Muscle of leg (tissue), 11 donors: ENCODE data around the gene MED16. TPM values are rescaled to one million over a fixed set of nuclear protein-coding genes. Genes with fewer than 3 reads are reported as not detected.

ENCODE experiments used
- DNase-seq: peaks from one replicate; pipeline ENCODE4 v3.0.0; 2013
- H3K27ac ChIP-seq: one replicate; pipeline ENCODE4 v1.5.1; 2013; ENCODE audit warnings: mild to moderate bottlenecking, low read length, control low read depth
- H3K27me3 ChIP-seq: one replicate; pipeline ENCODE4 v1.6.1; 2013; ENCODE audit warnings: low read length; ENCODE audit not compliant: control insufficient read depth, insufficient read depth
- H3K36me3 ChIP-seq: one replicate; pipeline ENCODE4 v1.6.1; 2013; ENCODE audit warnings: low read length; ENCODE audit not compliant: control insufficient read depth, insufficient read depth
- H3K4me1 ChIP-seq: one replicate; pipeline ENCODE4 v1.6.1; 2013; ENCODE audit warnings: low read length; ENCODE audit not compliant: control insufficient read depth, insufficient read depth
- H3K4me3 ChIP-seq: one replicate; pipeline ENCODE4 v1.5.1; 2013; ENCODE audit warnings: low read length, control low read depth
- H3K9me3 ChIP-seq: replicated peaks from 2 replicates; pipeline ENCODE4 v1.6.1; 2013; ENCODE audit warnings: low read depth, low read length; ENCODE audit not compliant: control insufficient read depth
- WGBS: methylation state at CpG from one replicate; pipeline ENCODE4 v1.1.5; 2013; ENCODE audit warnings: missing lambda C conversion rate; ENCODE audit not compliant: insufficient coverage; 5-methylcytosine and 5-hydroxymethylcytosine counted together
- polyA plus RNA-seq, 8 donors: library from polyadenylated mRNA; unstranded; fragments of 120-200 nt; gene quantifications; one replicate each; pipeline versions ENCODE4 v1.2.1 to v1.2.3, GENCODE V29; 2013; ENCODE audit warnings: inconsistent platforms in 1 of 8, low replicate concordance in 1 of 8; ENCODE audit not compliant: insufficient read length in 8 of 8, insufficient read depth in 1 of 8
- total RNA-seq: library from RNA; stranded (reverse); fragments of 120-200 nt; gene quantifications from one replicate; pipeline ENCODE4 v1.2.4, GENCODE V29; 2013

MED16 gene
- total and polyA plus RNA-seq, 9 donors, result 11.6 to 48.1 (median 37.7) TPM

DNA sequence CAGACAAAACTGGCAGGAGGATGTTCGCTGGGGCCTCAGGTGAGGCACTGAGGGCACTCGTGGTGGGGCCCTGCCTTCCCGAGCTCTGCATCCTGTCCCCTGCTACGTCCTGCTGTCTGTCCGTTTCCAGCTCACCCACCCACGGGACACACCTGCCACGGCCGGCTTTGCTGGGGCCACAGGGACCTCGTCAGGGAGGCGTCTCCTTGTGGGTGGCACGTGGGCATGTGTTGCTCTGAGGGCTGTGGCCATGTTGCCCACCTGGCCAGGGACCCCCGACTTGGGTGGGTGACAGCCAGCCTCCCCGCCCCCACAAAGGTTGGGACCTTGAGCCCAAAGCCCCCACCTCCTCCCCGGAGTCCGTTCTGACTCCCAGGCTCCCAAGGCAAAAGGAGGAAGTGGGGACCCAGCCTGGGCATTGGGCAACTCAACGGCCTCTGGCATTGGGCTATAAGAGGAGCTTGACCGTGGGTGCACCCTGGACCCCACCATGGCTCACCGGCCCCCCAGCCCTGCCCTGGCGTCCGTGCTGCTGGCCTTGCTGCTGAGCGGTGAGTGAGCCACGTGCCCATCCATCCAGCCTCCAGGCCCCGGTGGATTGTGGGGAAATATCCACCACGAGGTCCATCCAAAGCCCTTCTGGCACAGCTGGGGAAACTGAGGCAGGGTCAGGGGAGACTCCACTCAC is 52.3 kb downstream of the MED16 start, which contains the start of gene PRTN3:
PRTN3 (plus strand) TSS at position 481 of the 688 bp plus-strand sequence; CDS start at position 491, 10 bp downstream.
- WGBS, result 54% methylated on average over 19 of the region's 24 CpGs
- peaks cover 61% of the 10 kb centered on the region for H3K27me3 ChIP-seq
- H3K27ac ChIP-seq, result no peak within 1 kb of the TSS
- no peak within 1 kb of the TSS for H3K4me3 ChIP-seq
- no peak for DNase-seq
- no peaks in the 10 kb centered on the region for H3K9me3 ChIP-seq
- H3K36me3 ChIP-seq, result no peaks in the 10 kb centered on the region
- H3K4me1 ChIP-seq, result peaks cover 15% of the 10 kb centered on the region

DNA sequence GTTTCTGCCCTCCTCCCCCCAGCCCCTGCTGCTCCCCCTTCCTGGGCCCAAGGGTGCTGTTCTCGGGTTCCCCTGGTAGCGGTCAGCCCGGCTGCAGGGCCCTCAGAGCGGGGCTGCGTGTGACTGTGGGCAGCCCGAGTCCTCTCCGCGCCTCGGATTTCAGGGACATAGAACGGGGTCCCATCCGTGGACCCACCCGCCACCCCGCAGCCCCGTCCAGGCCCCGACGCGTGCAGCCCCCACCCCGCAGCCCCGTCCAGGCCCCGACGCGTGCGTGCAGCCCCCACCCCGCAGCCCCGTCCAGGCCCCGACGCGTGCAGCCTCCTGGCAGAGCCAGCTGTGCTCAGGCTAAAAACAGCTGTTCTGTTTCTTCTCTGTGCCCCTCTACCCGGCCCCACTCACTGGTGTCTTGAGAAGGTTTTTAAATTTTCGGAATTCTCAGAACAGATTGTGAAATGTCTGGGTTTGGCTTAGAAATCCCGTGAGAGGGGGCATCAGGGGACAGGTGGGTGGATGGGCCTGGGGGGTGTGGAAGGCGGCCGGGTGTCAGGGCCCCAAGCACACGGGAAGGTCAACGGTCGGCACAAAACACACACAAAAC is 57.7 kb downstream of the MED16 start:
- Histone ChIP-seq H3K9me3 (no peaks in the 10 kb centered on the region), H3K4me1 (peaks cover 8% of the 10 kb centered on the region), H3K27me3 (peaks cover 57% of the 10 kb centered on the region), H3K36me3 (no peaks in the 10 kb centered on the region), H3K4me3 (no peak overlapping the region), H3K27ac (no peak overlapping the region)
- 54% methylated on average over 29 of the region's 36 CpGs for WGBS
- peak; percentile 24 for DNase-seq

DNA sequence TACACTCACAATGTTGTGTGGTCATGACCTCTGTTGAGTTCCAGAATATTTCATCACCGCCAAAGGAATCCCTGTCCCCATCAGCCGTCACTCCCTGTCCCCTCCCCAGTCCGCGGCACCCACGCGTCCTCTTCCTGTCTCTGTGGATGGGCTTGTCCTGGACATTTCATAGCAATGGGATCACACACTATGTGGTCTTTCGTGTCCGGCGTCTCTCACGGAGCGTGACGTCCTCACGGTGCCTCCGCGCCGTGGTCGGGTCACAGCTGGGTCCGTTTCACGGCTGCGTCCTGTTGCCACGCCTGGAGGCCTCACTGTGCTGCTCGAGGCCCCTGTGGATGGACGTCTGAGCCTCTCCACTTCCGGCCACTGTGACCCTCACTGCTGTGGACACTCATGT is 58.8 kb downstream of the MED16 start:
- Histone ChIP-seq H3K9me3 (no peaks in the 10 kb centered on the region), H3K4me1 (peaks cover 3% of the 10 kb centered on the region), H3K27me3 (peaks cover 58% of the 10 kb centered on the region), H3K27ac (no peak overlapping the region), H3K36me3 (no peaks in the 10 kb centered on the region), H3K4me3 (no peak overlapping the region)
- WGBS, result 58% methylated on average over 19 of the region's 24 CpGs
- DNase-seq, result no peak

DNA sequence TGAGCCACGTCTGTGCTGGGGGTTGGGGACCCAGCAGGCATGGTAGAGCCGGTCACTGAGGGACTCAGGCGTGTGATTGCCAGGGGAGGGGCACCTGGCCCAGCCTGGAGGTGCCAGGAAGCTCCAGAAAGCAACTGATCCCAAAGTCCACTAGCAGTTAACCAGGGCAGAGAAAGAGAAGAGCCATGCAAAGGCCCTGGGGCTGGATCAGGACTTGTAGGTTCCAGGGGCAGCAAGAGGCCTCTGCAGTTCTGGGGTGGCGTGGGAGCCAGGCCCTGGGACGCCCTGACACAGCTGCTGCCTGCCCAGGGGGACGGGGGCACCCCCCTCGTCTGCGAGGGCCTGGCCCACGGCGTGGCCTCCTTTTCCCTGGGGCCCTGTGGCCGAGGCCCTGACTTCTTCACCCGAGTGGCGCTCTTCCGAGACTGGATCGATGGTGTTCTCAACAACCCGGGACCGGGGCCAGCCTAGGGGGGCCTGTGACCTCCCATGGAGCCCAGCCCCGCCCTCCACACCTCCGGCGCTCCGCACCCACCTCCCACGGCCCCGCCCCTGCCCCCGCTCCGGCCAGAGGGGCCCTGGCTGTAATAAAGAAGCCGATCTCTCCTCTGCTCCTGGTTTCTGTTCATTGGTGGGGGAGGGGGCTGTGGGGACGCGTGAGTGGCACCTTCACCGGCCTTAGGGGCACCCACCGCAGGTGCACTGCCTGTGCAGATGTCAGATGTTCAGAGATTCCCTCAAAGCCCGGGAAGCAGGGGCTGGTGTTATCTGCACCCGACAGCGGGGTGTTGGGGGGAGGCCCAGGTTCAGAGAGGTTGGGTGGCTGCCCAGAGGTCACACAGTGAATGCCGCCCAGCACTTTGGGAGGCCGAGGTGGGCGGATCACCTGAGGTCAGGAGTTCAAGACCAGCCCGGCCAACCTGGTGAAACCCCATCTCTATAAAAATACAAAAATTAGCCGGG is 61.3 kb downstream of the MED16 start:
- no peaks in the 10 kb centered on the region for H3K9me3 ChIP-seq
- DNase-seq, result no peak
- H3K27ac ChIP-seq, result no peak overlapping the region
- no peak overlapping the region for H3K4me3 ChIP-seq
- no peaks in the 10 kb centered on the region for H3K4me1 ChIP-seq
- 46% methylated on average over 22 of the region's 38 CpGs for WGBS
- H3K27me3 ChIP-seq, result peaks cover 46% of the 10 kb centered on the region
- no peaks in the 10 kb centered on the region for H3K36me3 ChIP-seq

DNA sequence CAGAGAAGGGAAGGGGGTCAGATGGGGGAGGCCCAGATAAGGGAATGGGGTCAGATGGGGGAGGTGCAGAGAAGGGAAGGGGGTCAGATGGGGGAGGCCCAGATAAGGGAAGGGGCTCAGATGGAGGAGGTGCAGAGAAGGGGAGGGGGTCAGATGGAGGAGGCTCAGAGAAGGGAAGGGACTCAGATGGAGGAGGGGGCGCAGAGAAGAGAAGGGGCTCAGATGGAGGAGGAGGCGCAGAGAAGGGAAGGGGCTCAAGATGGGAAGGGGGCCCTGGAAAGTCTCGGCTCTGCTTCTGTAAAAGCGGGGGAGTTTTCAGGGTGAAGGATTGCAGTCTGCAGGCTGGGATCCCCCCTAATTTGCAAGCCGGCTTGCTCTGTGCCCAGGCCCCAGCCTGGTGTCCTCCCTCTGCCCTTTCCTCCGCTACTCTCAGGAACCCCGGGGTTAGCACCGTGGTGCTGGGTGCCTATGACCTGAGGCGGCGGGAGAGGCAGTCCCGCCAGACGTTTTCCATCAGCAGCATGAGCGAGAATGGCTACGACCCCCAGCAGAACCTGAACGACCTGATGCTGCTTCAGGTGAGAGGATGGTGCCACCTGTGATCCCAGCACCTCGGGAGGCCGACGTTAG is 63.7 kb downstream of the MED16 start:
- Histone ChIP-seq H3K27ac (no peak overlapping the region), H3K27me3 (peaks cover 34% of the 10 kb centered on the region), H3K36me3 (no peaks in the 10 kb centered on the region), H3K9me3 (no peaks in the 10 kb centered on the region), H3K4me1 (no peaks in the 10 kb centered on the region), H3K4me3 (no peak overlapping the region)
- WGBS, result 72% methylated on average over 14 of the region's 18 CpGs
- no peak for DNase-seq

DNA sequence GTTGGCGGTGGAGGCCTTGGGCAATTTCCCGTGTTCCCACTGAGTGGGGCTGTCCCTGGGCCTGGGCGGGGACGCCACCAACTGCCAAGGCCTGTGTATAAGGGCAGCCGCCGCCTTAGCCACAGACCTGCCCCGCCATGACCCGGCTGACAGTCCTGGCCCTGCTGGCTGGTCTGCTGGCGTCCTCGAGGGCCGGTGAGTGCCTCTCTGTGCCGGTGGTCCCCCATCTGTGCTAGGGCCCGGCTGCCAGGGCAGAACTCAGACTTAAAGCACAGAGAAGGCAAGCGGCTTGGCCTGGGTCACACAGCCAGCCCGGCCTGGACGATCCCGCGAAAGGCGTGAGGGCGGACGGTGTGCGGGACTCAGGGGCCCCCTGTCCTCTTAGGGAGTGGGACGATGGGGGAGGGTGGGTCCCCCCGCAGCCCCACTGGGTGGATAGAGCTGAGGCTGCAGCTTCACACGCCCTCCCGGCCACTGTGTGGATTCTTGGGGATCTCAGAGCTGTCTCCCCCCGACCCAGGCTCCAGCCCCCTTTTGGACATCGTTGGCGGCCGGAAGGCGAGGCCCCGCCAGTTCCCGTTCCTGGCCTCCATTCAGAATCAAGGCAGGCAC is 65.2 kb downstream of the MED16 start, which contains the start of gene AZU1:
AZU1 (plus strand) TSS at position 128 of the 612 bp plus-strand sequence; CDS start at position 138, 10 bp downstream.
- H3K4me3 ChIP-seq, result no peak within 1 kb of the TSS
- H3K9me3 ChIP-seq, result no peaks in the 10 kb centered on the region
- no peak within 1 kb of the TSS for H3K27ac ChIP-seq
- H3K36me3 ChIP-seq, result no peaks in the 10 kb centered on the region
- H3K4me1 ChIP-seq, result no peaks in the 10 kb centered on the region
- WGBS, result 62% methylated on average over 24 of the region's 33 CpGs
- peaks cover 41% of the 10 kb centered on the region for H3K27me3 ChIP-seq
- DNase-seq, result no peak

DNA sequence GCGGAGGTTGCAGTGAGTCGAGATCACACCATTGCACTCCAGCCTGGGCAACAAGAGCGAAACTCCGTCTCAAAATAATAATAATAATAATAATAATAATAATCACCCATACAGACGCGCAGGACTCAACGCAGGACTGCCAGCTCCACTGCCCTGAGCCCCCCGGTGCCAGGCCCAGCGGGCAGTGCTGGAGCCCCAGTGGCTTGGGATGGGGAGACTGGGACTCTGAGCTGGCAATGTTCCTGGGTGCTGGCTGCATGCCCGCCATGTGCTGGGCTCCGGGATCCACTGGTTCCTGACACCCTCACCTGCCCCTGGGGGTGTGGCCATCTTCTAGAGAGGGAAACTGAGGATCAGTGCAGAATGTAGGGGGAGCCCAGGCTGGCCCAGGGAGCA is 65.7 kb downstream of the MED16 start:
- Histone ChIP-seq H3K4me1 (no peaks in the 10 kb centered on the region), H3K27ac (no peak overlapping the region), H3K27me3 (peaks cover 46% of the 10 kb centered on the region), H3K36me3 (no peaks in the 10 kb centered on the region), H3K9me3 (no peaks in the 10 kb centered on the region), H3K4me3 (no peak overlapping the region)
- peak; percentile 2 for DNase-seq
- WGBS, result 83% methylated on average over 4 of the region's 11 CpGs

DNA sequence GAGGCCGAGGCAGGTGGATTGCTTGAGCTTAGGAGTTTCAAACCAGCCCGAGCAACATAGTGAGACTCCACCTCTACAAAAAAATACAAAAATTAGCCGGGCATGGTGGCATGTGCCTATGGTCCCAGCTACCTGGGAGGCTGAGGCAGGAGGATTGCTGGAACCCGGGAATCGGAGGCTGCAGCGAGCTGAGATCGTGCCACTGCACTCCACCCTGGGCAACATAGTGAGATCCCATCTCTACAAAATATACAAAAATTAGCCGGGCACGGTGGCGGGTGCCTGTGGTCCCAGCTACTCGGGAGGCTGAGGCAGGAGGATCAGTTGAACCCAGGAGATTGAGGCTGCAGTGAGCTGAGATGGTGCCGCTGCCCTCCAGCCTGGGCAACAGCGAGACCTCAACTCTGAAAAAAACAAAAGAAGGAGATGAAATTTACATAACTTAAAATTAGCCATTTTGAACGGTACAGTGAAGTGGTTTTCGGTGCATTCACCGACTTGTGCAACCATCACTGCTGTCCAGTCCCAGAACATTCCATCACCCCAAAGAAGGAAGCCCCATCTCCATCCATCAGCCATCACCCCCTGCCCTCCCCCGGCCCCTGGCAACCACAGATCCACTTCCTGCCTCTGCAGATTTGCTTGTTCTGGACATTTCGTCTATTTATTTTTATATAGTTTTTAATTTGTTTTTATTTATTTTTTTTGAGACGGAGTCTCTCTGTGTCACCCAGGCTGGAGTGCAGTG is 66.9 kb downstream of the MED16 start:
- WGBS, result 84% methylated on average over 9 of the region's 19 CpGs
- no peak for DNase-seq
- Histone ChIP-seq H3K4me3 (no peak overlapping the region), H3K9me3 (no peaks in the 10 kb centered on the region), H3K27ac (no peak overlapping the region), H3K36me3 (no peaks in the 10 kb centered on the region), H3K4me1 (no peaks in the 10 kb centered on the region), H3K27me3 (peaks cover 40% of the 10 kb centered on the region)

DNA sequence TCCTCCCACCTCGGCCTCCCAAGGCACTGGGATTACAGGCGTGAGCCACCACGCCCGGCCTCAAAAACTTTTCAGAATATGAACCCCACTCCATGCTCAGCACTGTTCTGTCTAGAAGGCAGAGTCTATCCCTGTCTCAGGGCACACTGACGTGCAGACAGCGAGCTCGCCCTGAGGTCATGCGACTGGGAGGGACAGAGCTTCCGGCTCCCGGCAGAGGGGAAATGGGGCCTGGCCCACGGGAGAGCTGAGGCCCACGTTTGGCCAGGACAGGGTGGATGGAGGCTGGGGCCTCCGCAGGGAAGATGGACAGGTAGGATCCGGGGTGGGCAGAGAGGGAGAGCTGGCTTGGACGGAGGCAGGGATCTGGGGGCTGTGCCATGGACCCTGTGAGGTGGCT is 68.1 kb downstream of the MED16 start:
- 57% methylated on average over 13 of the region's 15 CpGs for WGBS
- no peak overlapping the region for H3K27ac ChIP-seq

More for the DNA sequence above, 68.1 kb downstream of the MED16 start:
- H3K9me3 ChIP-seq, result no peaks in the 10 kb centered on the region
- DNase-seq, result peak; percentile 15
- H3K36me3 ChIP-seq, result no peaks in the 10 kb centered on the region
- no peaks in the 10 kb centered on the region for H3K4me1 ChIP-seq
- no peak overlapping the region for H3K4me3 ChIP-seq
- H3K27me3 ChIP-seq, result peaks cover 41% of the 10 kb centered on the region
